NOMO-1 treated with DMSO at 0.1 percent for 48 hours (cell line): ENCODE measurements around the gene CHAMP1.
A peak's percentile ranks its signal among the peaks of the same experiment; 100 is the strongest.

Experiments used
- DNase-seq: peaks from one replicate; lab custom pipeline; 2025; ENCODE audit not compliant: unreplicated experiment; lab: John Stamatoyannopoulos, UW

CHAMP1 gene, protein sequence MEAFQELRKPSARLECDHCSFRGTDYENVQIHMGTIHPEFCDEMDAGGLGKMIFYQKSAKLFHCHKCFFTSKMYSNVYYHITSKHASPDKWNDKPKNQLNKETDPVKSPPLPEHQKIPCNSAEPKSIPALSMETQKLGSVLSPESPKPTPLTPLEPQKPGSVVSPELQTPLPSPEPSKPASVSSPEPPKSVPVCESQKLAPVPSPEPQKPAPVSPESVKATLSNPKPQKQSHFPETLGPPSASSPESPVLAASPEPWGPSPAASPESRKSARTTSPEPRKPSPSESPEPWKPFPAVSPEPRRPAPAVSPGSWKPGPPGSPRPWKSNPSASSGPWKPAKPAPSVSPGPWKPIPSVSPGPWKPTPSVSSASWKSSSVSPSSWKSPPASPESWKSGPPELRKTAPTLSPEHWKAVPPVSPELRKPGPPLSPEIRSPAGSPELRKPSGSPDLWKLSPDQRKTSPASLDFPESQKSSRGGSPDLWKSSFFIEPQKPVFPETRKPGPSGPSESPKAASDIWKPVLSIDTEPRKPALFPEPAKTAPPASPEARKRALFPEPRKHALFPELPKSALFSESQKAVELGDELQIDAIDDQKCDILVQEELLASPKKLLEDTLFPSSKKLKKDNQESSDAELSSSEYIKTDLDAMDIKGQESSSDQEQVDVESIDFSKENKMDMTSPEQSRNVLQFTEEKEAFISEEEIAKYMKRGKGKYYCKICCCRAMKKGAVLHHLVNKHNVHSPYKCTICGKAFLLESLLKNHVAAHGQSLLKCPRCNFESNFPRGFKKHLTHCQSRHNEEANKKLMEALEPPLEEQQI

DNA sequence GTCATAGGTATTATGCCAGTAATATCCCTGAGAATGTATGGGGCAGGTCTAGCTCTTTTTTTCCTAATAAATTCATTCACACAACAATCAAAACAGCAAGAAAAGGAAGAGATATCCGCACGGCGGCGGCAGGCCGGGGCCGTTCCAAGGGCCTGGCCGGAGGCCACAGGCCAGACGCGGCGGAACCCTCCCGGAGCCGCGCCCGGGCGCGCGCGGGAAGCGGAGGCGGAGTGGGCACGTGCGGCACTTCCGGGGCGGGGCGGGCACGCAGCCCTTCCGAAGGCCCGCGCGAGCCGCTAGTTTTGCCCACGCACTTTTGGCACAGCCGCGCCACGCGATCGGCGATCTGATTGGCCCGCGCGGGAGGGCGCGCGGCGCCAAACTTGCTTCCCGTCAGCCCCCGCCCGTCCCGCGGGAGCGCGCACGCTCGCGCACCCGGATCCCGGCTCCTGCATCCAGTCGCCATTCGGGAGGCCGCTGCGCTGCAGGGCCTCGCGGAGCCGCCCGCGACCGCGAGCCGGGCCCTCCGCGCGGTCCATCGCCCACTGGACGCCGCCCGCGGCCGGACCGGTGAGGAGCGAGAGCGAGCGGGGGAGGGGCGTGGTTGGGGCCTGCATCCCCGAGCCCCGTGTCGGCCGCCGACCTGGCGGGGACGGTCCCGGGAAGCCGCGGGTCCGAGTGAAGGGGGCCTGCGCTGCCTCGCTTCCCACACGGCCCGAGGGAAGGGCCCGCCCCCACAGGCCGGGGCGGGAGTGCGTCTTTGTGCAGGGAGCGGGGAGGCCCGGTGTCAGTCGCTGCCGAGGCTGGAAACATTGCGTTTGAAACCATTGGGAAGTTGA lies at the start of gene CHAMP1:
CHAMP1 (plus strand) TSS at position 430 of the 839 bp plus-strand sequence. CDS start 9,340 bp downstream, outside the sequence.
- peak; percentile 92 for DNase-seq

DNA sequence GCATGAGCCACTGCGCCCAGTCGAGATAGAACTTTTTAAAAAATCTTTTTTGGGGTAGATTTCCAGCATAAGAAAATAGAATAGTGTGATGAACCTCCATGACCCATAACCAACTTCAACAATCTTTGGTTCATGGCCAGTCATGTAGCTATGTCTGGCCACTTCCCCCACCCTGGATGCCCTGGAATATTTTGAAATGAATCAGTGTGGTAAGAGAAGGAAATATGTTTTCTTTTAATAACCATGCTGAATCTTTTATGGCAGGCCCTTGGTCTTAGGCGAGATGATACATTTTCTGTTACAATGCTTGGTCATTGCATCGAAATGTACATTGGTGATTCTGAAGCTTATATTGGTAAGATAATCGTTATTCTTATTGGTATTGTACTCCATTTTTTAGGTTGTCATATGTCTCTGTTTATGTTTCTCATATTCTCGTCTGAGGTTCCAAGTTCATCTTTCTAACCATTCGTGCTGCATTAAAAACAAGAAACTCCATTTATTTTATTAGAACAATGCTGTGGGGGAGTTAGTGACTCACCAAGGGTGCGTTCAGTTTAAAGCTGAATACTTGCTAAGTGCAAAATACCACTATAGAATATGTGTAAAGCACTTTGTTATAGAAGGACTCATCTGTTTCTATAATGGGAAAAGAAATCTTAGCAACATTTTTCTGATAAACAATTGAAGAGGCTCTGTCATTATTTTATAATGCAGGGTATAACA lies 49.3 kb upstream of the CHAMP1 start:
- no peak for DNase-seq

DNA sequence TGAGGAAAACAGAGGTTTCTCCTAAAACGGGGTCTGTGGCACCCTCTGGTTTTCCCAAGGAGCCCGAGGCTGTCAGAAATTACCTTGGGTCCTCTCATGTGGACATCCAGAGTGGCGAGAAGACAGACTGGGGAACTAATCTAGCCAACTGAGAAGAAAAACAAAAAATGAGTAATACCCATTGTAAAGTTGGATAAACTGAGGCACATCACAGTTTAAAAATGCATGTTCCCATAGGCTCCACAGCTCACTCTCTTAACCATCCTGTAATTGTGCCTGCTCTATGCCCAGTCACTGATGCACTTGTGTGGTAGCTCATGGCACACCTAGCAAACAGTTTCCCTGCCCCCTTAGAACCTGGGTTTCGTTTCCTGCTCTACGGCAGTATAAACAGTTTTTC lies 48.1 kb upstream of the CHAMP1 start:
- no peak for DNase-seq

DNA sequence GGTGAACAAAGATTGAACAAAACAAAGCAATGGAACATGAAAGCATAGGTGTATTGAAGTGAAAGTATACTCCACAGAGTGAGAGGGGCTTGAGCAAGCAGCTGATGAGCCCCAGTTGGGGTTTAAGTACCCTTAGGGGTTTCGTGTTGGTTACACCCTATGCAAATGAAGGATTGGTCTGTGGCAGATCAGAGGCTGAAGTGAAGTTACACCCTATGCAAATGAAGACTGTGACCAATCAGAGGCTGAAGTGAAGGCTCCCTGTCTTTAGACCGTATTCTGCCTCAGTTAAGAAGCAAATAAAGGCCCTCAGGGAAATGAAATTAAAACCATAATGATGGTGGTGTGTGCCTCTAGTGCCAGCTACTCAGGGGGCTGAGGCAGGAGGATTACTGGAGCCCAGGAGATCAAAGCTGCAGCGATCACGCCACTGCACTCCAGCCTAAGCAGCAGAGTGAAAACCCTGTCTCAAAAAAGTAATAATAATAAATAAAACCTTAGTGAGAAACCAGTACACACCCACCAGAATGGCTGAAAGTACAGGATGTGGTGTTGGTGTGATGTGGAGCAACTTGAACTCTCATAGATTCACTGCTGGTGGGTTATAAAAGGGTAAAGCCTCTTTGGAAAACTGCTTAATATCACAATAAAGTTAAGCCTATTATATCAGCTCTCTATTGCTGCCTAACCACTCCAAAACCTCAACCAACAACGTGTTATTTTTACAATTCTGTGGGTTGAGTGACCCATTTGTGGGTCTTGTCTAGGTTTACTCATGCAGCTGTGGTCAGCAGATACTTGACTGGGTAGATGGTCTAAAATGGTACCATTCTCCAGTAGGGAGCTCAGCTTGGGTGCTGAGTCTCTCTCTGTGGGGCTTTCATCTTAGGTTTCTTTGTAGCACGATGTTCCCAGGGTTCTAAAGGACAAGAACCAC lies 45.7 kb upstream of the CHAMP1 start:
- DNase-seq, result no peak

DNA sequence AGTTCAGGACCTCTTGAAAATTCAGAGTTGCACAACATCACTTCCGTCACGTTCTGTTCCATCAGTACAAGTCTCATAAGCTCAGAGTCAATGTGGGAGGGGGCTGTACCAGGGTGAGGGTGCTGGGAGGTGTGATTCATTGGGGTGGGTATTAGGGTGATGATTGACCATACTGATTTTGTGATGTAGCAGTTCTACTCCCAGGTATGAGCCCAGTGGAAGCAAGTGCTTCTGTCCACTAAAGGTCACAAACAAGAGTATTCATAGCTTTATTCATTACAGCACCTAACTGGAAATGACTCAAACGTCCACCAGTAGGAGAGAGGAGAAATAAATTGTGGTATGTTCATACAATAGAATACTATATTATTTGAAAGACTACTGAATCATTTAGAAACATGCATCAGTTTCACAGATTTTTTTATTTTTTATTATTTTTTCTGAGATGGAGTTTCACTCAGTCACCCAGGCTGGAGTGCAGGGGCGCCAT lies 45.0 kb upstream of the CHAMP1 start:
- no peak for DNase-seq

DNA sequence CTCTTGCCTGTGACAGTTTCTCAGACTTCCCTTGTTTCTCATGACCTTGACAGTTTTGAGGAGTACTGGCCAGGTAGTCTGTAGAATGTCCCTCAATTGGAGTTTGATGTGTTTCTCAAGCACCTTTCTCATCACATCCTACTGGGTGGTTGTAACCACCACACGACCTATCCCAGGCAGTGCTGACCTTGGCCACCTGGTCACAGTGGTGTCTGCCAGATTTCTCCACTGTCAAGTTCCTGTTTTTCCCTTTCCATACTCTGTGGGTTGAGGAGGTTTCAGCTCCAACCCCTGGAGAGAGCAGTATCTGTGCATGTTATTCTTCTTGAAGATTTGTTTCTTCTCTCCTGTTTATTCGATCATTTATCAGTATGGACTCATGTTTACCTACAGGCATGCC lies 41.3 kb upstream of the CHAMP1 start:
- no peak for DNase-seq

DNA sequence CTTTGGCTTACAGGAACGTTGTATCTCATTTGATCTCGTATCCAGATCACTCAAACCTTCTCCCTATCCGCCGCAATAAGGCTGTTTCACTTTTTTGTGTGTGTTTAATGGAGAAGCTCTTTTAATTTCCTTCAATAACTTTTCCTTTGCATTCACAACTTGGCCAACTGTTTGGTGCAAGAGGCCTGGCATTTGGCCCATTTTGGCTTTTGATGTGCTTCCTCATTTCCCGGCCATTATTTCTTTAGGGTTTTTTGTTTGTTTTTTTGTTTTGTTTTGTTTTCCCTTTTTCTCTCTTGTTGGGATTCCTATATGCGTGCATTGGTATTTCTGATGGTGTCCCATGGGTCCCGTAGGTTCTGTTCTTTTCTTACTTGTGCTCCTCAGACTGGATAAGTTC lies 39.0 kb upstream of the CHAMP1 start:
- DNase-seq, result no peak

DNA sequence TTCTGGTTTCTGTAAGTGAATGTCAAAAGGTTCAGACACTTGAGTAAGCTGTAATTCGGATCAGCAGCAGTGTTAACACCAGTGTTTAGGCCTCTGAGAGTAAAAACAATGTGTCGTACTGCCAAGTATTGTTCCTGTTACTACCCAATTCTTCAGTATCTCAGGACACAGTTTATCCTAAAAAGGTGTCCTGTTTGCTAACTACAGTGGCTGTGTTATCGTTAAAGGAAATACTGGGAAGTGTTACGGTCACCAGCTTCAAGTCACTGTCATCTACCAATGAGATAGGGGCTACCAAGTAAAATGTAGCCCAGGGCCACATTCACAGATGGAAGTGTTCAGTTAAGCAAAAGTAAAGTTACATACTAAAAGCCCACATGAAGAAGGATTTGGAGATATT lies 35.2 kb upstream of the CHAMP1 start:
- DNase-seq, result no peak

DNA sequence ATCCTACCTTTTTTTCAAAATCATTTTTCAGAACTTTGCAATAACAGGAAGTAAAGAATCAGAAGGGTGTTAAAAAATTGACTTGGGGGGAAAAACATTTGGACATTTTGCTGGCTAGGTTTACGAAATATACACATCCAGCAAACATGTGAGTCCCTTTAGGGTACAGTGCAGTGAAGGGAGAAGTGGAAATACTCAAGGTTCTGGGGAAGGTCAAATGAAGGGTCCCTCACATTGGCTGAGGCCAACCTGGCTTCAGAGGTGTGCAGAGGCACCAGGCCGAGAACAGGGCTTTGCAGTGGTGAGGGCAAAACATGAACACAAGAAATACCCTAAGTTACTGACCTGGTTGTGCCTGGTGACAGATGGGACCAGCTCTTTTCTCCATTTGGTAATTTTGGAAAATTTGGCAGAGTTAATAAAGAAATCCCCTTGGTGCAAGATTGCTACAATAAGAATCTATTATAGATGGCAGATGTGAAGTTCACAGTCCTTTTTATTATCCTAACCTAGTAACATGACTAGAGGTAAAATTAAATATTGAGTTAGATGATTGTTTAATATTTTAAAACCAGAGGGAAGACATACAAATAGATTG lies 34.4 kb upstream of the CHAMP1 start:
- no peak for DNase-seq

DNA sequence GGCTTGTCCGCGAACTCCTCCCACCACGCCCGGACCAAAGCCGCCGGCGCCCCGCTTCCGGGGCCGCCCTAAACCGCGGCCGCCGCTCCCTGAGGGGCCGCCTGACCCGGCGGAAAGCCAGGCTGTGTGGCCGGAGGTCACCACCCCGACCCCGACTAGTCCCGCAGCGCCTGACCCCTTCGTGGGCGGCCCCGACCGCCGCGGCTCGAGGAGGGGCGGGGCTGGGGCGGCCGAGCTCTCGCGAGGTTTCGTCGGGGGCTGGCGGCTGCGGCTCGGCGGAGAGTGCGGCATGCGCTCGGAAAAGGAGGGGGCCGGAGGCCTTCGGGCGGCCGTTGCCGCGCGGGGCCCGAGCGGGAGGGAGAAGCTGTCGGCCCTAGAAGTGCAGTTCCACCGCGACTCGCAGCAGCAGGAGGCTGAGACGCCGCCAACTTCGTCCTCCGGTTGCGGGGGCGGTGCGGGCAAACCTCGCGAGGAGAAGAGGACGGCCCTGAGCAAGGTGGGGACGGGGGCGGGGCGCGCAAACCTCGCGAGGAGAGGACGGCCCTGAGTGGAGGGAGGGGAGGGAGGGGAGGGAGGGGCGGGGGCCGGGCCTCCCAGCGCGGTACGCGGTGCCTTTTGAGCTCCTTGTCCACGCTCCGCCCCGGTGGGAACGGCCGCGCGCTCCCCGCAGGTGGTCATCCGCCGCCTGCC lies 32.8 kb upstream of the CHAMP1 start, which contains the start of gene UPF3A:
UPF3A (plus strand) TSS at position 251 of the 690 bp plus-strand sequence; CDS start at position 290, 39 bp downstream.
- peak; percentile 71 for DNase-seq

DNA sequence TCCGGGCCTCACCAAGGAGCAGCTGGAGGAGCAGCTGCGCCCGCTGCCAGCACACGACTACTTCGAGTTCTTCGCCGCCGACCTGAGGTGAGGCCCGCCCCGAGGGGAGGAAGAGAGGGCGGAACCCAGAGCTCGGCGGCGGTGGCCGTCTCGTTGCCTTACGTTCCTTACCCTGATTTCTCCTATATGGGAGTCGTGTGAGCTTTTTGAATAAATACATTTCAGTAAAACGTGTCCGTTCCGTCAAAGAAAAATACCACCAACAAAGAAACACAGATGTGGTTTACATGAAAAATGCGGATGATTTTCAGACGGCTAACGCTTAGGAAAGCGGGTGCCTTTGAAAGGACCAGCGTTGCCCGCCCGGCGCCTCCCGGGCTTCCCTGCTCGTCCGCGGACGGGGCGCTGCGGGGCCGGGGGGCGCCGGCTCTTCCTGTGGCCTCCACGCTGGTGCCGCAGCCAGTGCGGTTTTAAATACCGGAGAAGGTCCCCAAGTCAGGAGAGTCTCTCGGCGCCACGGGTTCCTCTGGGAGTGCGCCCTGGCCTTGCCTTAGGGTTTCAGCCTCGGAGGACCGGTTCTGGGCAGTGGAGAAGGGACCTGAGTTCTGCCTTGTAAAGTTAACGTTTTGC lies 32.1 kb upstream of the CHAMP1 start:
- DNase-seq, result peak; percentile 61

DNA sequence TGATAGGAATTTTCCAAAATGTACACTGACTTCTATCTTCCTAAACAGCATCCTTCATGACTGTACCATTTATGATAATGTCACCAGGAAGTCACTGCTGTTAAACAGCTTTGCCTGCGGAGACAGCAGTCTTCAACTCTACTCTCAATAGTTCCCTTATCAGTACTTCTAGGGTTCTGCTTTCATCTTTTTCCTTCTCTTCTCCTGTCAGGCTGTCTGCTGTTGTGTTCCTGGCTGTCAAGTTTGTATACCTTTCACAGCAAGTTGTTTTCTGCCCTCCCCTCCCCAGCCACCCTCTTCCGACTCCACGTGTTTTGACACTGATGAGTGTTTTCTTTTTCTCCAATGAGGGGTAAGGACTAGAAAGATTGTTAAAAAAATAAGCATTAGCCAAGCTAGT lies 30.7 kb upstream of the CHAMP1 start:
- DNase-seq, result no peak

DNA sequence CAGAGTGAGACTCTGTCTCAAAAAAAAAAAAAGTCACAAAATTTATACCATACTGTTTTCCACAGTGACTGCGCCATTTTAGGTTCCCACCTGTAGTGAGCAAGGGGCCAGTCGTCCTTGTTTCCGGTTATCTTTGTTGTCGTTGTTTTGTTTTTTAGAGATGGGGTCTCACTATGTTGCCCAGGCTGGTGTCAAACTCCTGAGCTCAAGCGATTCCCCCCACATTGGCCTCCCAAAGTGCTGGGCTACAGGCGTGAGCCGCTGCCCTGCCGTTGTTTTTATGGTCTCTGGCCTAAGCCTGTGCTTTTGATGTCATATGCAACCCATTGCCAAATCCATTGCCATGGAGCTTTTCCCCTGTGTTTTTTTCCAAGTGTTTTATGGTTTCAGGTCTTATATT lies 29.6 kb upstream of the CHAMP1 start:
- DNase-seq, result no peak

DNA sequence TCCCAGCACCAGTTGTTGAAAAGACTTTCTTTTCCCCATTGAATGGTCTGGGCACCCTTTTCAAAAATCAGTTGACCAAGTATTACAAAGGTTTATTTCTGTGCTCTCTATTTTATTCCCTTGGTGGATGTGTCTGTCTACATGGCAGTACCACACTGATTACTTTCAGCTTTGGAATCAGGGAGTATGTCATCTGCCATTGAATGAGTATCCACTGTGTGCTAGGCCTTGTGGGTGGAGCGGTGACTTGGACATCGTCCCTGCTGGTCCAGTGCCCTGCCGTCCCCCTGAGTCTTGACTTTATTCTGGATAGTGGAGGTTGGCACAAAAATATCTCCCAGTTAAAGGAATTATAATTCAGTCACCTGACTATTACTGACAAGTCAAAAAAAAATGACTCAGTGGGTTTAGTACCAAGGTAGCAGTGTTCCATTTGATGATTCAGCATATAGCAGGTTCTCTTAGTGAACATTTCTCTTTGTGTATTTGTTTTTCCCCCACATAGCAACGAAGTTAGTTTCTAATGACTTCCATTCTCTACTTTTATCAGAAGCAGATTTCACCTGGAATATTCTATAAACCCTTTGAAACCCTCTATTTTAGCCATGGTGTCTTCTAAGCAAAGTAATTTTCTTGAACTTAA lies 29.0 kb upstream of the CHAMP1 start:
- DNase-seq, result no peak

DNA sequence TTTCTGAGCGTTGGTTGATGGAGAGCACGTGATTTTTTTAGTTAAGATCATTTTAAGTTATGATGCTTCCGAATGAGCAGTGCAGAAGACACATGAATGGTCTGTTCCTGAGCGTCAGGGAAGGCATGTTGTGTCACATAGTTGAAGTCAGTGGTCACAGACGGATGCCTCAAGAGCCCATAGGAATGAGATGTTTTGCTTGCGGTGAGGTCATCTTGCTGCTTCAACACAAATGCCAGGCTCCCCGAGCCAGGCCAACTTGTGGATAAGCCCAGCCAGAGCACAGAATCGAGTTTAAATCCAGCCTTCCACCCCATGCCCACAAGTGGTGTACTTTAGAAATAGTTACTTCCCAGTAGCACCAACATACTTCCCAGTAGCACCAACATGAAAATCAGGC lies 27.5 kb upstream of the CHAMP1 start:
- DNase-seq, result no peak

DNA sequence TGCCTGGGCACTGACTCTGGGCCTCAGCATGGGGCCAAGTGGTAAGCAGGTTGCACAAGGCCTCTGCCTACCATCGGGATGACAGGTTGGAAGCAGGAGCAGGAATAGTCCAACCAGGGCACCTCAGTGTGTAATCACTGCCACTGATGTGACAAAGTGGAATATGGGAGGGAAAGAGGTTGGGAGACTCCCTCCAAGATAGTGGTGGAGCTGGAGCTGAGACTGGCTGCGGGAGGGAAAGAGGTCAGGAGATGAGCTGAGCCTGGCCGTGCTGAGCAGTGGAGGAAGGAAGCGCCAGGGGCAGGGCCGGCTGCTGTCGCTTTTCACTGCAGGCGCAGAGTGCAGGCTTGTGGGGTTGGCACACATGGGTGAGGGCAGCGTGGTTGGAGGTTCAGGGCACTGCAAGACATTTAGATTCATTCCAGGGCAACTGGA lies 26.1 kb upstream of the CHAMP1 start:
- no peak for DNase-seq

DNA sequence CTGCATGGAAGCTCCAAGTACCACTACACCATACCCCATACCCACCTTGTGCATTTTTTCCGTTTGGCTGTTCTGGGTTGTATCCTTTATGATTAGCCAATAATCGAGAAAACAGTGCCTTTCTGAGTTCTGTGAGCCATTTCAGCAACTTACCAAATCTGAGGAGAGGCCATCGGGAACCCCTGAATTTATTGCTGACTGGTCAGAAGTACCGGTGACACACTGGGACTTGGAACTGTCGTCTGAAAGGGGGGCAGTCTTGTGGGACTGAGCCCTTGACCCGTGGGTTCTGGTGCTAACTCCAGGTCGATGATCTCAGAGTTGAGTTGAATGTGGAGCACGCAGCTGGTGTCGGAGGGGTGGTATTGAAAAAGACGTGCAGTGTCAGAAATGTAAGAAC lies 17.9 kb upstream of the CHAMP1 start:
- no peak for DNase-seq
